H7 (cell line): ENCODE results near the gene C1QTNF1. TPM values are rescaled to one million over a fixed set of nuclear protein-coding genes. Genes with fewer than 3 reads are reported as not detected.

Experiments used
- DNase-seq: peaks from one replicate; pipeline ENCODE4 v3.0.0; 2012
- H3K27me3 ChIP-seq: 2 replicates; pipeline ENCODE4 v1.6.0; 2011; ENCODE audit warnings: mild to moderate bottlenecking, low read length; ENCODE audit not compliant: control insufficient read depth, insufficient read depth
- H3K36me3 ChIP-seq: replicated peaks from 2 replicates; pipeline ENCODE4 v1.5.1; 2011; ENCODE audit warnings: low read length; ENCODE audit not compliant: control insufficient read depth, insufficient read depth
- H3K4me3 ChIP-seq: 2 replicates; pipeline ENCODE4 v1.5.1; 2011; ENCODE audit warnings: low read depth, mild to moderate bottlenecking, control low read depth, low read length, moderate library complexity; ENCODE audit not compliant: insufficient read depth
- total RNA-seq: library from RNA; depleted of rRNA; stranded (reverse); fragments of >200 nt; shearing (Covaris generic); gene quantifications from 2 replicates; pipeline ENCODE4 v1.2.3, GENCODE V29; 2014

Gene C1QTNF1
- total RNA-seq, 1 experiment from 2014 or later: 0.28 TPM

DNA sequence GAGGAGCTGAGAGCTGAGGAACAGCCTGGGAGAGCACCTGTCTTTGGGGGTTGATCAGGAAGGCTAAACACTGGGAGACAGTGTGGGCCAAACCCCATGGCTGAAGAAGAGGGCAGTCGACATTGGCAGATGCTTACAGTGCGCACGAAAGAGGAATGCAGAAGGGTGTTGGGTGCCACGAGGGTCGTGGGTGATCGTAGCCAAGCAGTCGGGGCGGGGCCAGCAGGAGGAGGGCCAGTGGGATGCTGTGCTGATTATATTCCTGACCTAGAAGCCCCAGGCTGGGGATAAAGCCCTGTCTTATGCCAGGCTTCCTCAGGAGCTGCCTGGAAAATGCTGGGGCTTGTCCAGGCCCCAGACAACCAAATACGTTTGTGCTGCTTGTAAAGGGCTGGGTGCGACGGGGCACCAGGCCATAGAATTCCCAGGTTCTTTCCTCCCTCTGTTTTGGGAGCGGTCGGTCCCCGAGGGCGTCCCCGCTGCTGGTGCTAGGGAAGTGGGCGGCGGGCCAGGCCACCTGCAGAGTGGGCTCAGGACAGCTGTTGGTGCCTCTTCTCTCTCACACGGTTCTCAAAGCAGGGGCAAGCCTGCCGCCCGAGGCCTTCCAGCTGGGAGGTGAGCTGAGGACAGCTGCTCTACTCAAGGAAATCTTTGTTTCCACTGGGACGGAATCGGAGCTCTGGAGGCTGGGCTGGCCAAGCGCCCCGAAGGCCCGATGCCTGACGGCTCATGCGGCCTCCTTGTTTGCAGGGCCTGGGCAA, 10.0 kb downstream of the C1QTNF1 start:
- H3K4me3 ChIP-seq: no peak overlapping the region
- no peak for DNase-seq
- H3K27me3 ChIP-seq: no peaks in the 10 kb centered on the region
- H3K36me3 ChIP-seq: no peaks in the 10 kb centered on the region

- Histone ChIP-seq H3K4me3 (no peak overlapping the region), H3K27me3 (no peaks in the 10 kb centered on the region), H3K36me3 (no peaks in the 10 kb centered on the region)
- no peak for DNase-seq
Measured at GRCh38 chr17:79034931-79035485, 11.0 kb downstream of the C1QTNF1 start.

DNA sequence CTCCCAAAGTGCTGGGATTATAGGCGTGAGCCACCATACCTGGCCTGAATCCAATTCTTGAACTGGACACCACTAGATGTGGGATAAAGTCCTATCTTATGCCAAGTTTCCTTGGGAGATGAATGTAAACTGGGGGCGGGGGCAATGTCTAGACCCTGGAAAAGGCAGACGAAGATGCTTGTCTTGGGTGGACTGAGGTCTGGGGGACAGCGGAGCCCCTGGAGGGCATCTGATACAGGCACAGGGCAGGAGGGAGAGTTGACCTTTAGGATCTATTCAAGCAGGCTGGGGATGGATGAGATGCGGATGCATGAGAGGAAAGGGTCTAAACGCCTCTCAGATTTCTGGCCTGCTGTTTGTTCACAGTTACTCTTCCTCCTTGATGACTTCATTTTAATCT, 11.7 kb downstream of the C1QTNF1 start:
- no peak for DNase-seq
- Histone ChIP-seq H3K36me3 (no peaks in the 10 kb centered on the region), H3K4me3 (no peak overlapping the region), H3K27me3 (no peaks in the 10 kb centered on the region)

DNA sequence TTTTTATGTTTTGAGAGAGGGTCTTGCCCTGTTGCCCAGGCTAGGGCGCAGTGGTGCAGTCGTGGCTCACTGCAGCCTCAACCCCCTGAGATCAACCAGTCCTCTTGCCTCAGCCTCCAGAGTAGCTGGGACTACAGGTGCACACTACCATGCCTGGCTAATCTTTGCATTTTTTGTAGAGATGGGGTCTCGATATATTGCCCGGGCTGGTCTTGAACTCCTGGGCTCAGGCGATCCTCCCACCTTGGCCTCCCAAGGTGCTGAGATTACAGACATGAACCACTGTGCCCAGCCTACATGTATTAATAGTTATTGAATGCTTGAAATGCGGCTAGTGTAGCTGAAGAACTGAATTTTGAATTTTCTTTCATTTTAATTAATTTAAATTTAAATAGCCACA, 12.2 kb downstream of the C1QTNF1 start:
- DNase-seq: no peak
- Histone ChIP-seq H3K36me3 (no peaks in the 10 kb centered on the region), H3K4me3 (no peak overlapping the region), H3K27me3 (no peaks in the 10 kb centered on the region)

- Histone ChIP-seq H3K4me3 (no peak overlapping the region), H3K36me3 (no peaks in the 10 kb centered on the region), H3K27me3 (no peaks in the 10 kb centered on the region)
- no peak for DNase-seq
Measured at GRCh38 chr17:79036596-79036995, 12.6 kb downstream of the C1QTNF1 start.

DNA sequence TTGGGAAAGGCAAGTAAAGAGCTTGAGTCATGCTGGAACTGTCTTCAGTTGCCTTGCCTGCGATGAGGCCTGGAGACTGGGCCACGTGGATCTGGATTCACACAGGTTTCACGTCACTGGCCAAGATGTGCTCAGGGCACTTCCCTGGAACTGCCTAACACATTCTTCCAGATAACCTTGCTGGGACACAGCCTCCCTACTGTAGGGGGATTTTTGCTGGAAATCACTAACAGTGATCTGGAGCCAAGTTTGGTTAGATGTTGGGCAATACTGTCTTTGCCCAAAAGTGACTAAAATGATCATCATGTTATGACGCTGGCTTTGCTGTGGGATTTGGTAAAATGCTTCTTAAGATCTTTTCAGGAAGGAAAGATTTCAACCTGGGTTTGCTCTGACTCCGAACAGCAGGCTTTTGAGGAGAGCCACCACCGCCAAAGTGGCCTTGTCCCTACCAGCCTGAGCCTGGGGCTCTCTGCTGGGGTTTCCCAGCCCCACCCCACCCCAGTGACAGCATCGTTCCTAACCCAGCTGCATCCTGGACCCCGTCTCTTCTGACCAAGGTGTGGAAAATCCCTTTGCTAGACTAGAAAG, 14.7 kb downstream of the C1QTNF1 start:
- no peaks in the 10 kb centered on the region for H3K36me3 ChIP-seq
- no peaks in the 10 kb centered on the region for H3K27me3 ChIP-seq
- H3K4me3 ChIP-seq: no peak overlapping the region
- no peak for DNase-seq

- no peak overlapping the region for H3K4me3 ChIP-seq
- DNase-seq: no peak
Measured at GRCh38 chr17:79039171-79039570, 15.2 kb downstream of the C1QTNF1 start.

GRCh38 chr17:79039886-79040285, 15.9 kb downstream of the C1QTNF1 start:
- Histone ChIP-seq H3K27me3 (no peaks in the 10 kb centered on the region), H3K4me3 (no peak overlapping the region), H3K36me3 (no peaks in the 10 kb centered on the region)
- no peak for DNase-seq

More at GRCh38 chr17:79039171-79039570, 15.2 kb downstream of the C1QTNF1 start:
- Histone ChIP-seq H3K27me3 (no peaks in the 10 kb centered on the region), H3K36me3 (no peaks in the 10 kb centered on the region)

DNA sequence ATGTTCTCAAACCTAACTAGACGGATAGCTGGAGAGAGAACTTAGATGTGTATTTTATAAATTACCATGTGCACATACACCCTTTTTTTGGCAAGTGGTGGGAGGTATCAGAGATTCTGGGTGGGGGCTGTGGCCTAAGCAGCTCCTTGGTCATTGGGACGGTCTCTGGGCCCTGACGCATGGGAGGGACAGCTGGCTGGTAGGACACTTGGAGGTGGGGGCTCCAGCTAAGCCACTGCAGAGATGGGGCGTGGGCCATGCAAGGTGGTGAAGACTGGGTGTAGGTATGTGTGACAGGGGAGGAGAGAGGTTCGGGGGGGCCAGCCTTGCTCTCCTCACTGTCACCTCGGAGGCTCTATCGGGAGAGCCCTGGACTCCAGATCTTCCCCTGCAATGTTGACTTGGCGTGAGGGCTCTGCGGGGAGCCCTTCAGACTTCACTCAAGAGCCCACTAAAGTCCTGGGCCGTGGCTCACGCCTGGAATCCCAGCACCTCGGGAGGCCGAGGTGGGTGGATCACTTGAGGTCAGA, 17.1 kb downstream of the C1QTNF1 start:
- H3K36me3 ChIP-seq: no peaks in the 10 kb centered on the region
- H3K27me3 ChIP-seq: no peaks in the 10 kb centered on the region
- H3K4me3 ChIP-seq: no peak overlapping the region
- DNase-seq: no peak

DNA sequence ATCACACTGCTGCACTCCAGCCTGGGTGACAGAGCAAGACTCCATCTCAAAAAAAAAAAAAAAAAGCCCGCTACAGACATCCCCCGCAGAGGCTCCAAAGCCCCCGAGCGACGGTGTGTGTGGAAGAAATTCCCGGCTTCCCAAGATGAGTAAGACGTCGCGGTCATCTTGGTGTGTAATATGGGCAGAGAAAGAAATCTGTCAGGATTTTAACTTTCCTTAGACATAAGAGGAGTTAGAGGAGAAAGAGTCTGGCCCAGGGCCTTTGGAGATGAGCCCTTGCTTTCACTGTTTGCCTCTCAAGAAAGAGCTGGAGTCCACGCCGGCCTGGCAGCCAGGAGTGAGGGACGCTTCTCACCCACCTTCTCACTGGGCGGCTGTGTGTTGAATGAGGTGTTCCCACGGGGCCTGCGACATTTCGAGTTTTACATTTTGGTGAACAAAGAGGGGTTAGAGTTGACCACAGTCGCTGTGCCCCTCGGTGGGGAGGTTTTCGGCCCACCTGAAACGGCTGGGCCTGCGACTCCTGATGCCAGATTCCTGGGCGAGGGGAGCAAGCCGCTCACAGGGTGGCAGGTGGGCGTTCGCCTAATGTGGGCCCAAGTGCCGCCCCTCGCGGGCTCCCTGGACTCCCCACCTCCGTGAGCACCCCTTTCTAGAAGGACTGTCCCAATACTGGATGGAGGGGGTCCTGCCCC, 17.9 kb downstream of the C1QTNF1 start:
- H3K27me3 ChIP-seq: no peaks in the 10 kb centered on the region
- no peak overlapping the region for H3K4me3 ChIP-seq
- no peak for DNase-seq
- H3K36me3 ChIP-seq: no peaks in the 10 kb centered on the region

DNA sequence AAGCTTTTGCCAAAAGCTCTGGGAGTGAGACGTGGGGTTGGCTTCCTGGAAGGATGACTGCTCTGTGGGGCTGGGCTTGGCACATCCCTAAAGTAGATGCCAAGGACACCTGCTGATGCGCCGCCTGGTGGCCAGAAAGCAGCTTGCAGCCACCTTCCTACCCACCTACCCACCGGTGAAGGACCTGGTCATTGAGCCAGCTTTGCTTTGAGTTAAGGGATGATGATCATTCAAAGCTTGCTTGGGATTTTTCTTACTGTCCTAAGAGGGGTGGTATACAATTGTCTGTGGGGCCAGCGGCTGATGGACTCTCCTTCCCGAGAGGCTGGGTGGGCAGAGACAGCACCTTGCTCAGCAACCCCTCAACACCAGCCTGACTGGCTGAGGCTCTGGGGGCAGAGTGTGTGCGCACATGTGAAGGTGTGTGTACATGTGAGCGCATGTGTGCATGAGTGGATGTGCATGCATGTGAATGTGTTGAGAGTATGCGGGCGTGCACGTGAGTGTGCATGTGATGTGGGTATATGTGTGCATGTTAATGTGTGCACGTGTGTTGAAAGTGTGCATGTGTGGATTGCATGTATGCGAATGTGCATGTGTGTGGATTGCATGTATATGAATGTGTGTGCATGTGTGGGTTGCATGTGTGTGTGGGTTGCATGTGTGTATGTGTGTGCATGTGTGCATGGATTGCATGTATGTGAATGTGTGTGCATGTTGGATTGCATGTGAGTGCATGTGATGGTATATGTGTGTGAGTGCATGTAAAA, 18.6 kb downstream of the C1QTNF1 start:
- peak; percentile 94 for DNase-seq
- Histone ChIP-seq H3K27me3 (no peaks in the 10 kb centered on the region), H3K36me3 (no peaks in the 10 kb centered on the region), H3K4me3 (no peak overlapping the region)

DNA sequence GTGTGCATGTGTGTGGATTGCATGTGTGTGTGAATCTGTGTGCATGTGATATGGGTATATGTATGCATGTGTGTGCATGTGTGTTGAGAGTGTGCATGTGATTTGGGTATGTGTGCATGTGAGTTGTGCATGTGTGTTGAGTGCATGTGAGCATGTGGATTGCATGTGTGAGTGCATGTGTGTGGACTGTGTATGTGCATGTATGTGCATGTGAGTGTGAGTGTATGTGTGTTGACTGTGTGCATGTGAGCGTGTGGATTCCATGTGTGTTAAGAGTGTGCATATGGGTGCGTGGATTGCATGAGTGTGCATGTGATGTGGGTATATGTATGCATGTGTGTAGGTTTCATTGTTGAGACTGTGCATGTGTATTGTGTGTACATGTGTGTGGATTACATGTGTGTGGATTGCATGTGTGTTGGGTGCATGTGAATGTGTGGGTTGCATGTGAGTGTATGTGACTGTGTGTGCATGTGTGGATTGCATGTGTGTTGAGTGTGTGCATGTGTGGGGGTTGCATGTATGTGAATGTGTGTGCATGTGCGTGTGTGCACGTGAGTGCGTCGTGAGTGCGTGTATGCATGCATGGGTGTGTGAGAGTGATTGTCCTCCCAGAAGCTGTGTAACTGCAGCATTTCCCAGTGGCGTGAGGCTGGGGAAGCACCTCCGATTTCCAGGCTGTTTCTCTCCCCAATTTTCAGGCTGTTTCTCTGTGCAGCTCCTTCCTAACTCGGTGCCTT, 19.4 kb downstream of the C1QTNF1 start:
- Histone ChIP-seq H3K36me3 (no peaks in the 10 kb centered on the region), H3K27me3 (no peaks in the 10 kb centered on the region)

DNA sequence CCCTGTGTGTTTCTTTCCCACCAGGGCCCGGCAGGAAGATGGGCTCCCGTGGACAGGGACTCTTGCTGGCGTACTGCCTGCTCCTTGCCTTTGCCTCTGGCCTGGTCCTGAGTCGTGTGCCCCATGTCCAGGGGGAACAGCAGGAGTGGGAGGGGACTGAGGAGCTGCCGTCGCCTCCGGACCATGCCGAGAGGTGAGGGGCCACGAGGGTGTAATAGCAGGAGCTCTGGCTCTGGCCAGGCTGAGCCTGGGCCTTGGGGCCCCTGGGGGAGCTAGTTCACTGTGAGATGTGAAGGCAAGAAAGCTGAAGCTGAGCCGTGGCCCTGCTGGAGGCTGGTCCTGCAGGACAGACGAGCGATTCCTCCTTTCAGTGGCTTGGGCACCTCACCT, 20.0 kb downstream of the C1QTNF1 start:
- H3K36me3 ChIP-seq: no peaks in the 10 kb centered on the region
- H3K27me3 ChIP-seq: no peaks in the 10 kb centered on the region
- H3K4me3 ChIP-seq: no peak overlapping the region
- DNase-seq: no peak

More for the DNA sequence above, 19.4 kb downstream of the C1QTNF1 start:
- H3K4me3 ChIP-seq: no peak overlapping the region
- DNase-seq: no peak
